SK-N-MC (cell line): ENCODE measurements around the gene GFRA1.

ENCODE experiments used
- EZH2 ChIP-seq: fragments of 200-600 bp; sonication (generic); IDR thresholded peaks from one replicate; pipeline ENCODE4 v1.6.1; 2017; ENCODE audit warnings: antibody characterized with exemption
- FOXP2 ChIP-seq: optimal IDR thresholded peaks from 2 replicates; pipeline ENCODE3; 2011; ENCODE audit warnings: mild to moderate bottlenecking, moderate library complexity; ENCODE audit not compliant: insufficient read depth; ENCODE audit errors: extremely low read length, control extremely low read depth
- POLR2AphosphoS5 ChIP-seq: IDR thresholded peaks from 2 replicates; pipeline ENCODE4 v1.6.1; 2012; ENCODE audit warnings: mild to moderate bottlenecking, low read depth, low read length, borderline replicate concordance

DNA sequence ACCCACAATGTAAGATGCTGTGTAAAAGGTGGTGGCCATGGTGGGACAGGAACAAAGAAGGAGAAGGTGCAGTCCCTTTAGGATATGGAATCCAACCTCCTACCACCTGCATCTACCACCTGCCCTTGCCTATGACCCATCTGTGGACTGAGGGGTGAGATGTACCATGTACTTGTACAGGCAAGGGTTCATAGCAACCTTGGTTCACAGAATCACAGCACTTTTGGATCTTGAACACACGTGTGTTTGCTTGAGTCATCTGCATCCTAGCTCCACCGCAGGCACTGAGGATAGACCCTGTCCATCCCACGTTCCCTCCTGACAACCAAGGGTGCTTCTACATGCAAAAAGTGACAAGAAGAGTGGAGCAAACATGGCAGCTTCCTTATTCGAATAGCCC is 162.3 kb downstream of the GFRA1 start:
- TF ChIP-seq EZH2, result no peak
- TF ChIP-seq POLR2AphosphoS5, result no peak
- TF ChIP-seq FOXP2, result no peak
